BE2C (cell line): ENCODE data around the gene LYZL6.

ENCODE experiments used
- DNase-seq: peaks from one replicate; pipeline ENCODE4 v3.0.0-alpha.2; 2020
- H3K27me3 ChIP-seq: fragments of 250-450 bp; sonication (Bioruptor Pico); 2 replicates; pipeline ENCODE4 v1.5.1; 2020; ENCODE audit warnings: mild to moderate bottlenecking
- H3K36me3 ChIP-seq: fragments of 250-450 bp; sonication (Bioruptor Pico); 2 replicates; pipeline ENCODE4 v1.5.1; 2020; ENCODE audit warnings: mild to moderate bottlenecking
- H3K4me1 ChIP-seq: fragments of 250-450 bp; sonication (Bioruptor Pico); 2 replicates; pipeline ENCODE4 v1.5.1; 2020
- H3K4me3 ChIP-seq: 2 replicates; pipeline ENCODE4 v1.5.1; 2011; ENCODE audit warnings: low read depth, low read length
- H3K9me3 ChIP-seq: fragments of 250-450 bp; sonication (Bioruptor Pico); 2 replicates; pipeline ENCODE4 v1.5.1; 2020
- CTCF ChIP-seq: IDR thresholded peaks from 2 replicates; pipeline ENCODE4 v1.5.1; 2012; ENCODE audit warnings: mild to moderate bottlenecking, low read depth, low read length

The LYZL6 gene

GRCh38 chr17:35907691-35908090, 35.8 kb downstream of the LYZL6 start:
- Histone ChIP-seq H3K9me3 (no peaks in the 10 kb centered on the region), H3K36me3 (no peaks in the 10 kb centered on the region), H3K27me3 (peaks cover 8% of the 10 kb centered on the region), H3K4me1 (no peaks in the 10 kb centered on the region), H3K4me3 (no peak overlapping the region)
- no peak for DNase-seq
- TF ChIP-seq CTCF: no peak

- no peak for TF ChIP-seq CTCF
- H3K4me1 ChIP-seq: no peaks in the 10 kb centered on the region
Observed at GRCh38 chr17:35906926-35907637, 36.4 kb downstream of the LYZL6 start.

GRCh38 chr17:35906191-35906925, 37.2 kb downstream of the LYZL6 start:
- H3K4me1 ChIP-seq: no peaks in the 10 kb centered on the region
- TF ChIP-seq CTCF: no peak
- peaks cover 8% of the 10 kb centered on the region for H3K27me3 ChIP-seq
- no peaks in the 10 kb centered on the region for H3K36me3 ChIP-seq
- H3K9me3 ChIP-seq: no peaks in the 10 kb centered on the region
- DNase-seq: no peak
- H3K4me3 ChIP-seq: no peak overlapping the region

More at GRCh38 chr17:35906926-35907637, 36.4 kb downstream of the LYZL6 start:
- Histone ChIP-seq H3K27me3 (peaks cover 8% of the 10 kb centered on the region), H3K36me3 (no peaks in the 10 kb centered on the region), H3K9me3 (no peaks in the 10 kb centered on the region), H3K4me3 (no peak overlapping the region)
- no peak for DNase-seq

DNA sequence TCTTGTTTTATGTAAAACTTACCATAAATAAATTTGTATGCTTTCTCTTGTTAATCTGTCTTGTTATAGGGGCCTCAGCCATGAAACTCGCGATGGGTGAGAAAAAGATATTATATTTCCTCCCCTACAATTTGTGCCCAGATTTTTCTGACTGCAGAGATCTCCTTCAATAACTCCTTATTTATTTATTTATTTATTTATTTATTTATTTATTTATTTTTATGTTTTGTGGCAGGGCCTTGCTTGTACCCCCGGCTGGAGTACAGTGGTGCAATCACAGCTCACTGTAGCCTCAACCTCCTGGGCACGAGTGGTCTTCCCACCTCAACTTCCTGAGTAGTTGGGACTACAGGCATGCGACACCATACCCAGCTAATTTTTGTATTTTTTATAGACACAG, 40.1 kb downstream of the LYZL6 start:
- Histone ChIP-seq H3K4me3 (no peak overlapping the region), H3K4me1 (no peaks in the 10 kb centered on the region), H3K36me3 (no peaks in the 10 kb centered on the region), H3K9me3 (no peaks in the 10 kb centered on the region), H3K27me3 (peaks cover 8% of the 10 kb centered on the region)
- TF ChIP-seq CTCF: no peak
- DNase-seq: no peak

GRCh38 chr17:35901631-35902175, 41.8 kb downstream of the LYZL6 start:
- H3K36me3 ChIP-seq: no peaks in the 10 kb centered on the region
- no peaks in the 10 kb centered on the region for H3K4me1 ChIP-seq
- H3K4me3 ChIP-seq: no peak overlapping the region
- peaks cover 8% of the 10 kb centered on the region for H3K27me3 ChIP-seq
- TF ChIP-seq CTCF: no peak
- DNase-seq: no peak
- H3K9me3 ChIP-seq: no peaks in the 10 kb centered on the region
